ENCODE results near the gene SKIC8. TPM values are rescaled to one million over a fixed set of nuclear protein-coding genes. Genes with fewer than 3 reads are reported as not detected.

Gene SKIC8
- total RNA-seq, 1 donor from 2014 or later, result 43.6 TPM

DNA sequence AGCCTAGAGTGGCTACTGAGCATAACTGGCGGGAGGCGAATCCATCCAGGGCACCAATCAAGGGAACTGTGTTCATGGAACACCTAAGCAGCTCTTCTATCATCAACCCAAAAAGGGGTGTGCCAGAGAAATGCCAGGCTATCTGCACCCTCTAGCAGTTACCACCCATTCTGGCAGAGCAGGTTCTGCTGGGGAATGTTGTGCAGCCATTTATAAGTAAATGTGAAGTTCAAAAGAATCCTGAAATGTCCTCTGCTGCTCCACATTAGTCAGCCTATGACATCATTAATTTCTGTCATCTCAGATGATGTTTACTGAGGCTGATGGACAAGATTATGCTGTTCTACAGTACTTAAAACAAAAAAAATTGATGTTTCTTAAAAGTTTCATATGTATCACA is 7.7 kb downstream of the SKIC8 start:
- H3K9me3 ChIP-seq (ENCODE audit: insufficient read depth, low read depth, low read length), result no peaks in the 10 kb centered on the region
- H3K79me2 ChIP-seq (ENCODE audit: insufficient read depth, low read length), result peaks cover 14% of the 10 kb centered on the region
- DNase-seq (ENCODE audit: low read depth), result no peak
- no peak overlapping the region for H3K9ac ChIP-seq (ENCODE audit: low read length)
- Mint-ChIP-seq H3K36me3 (ENCODE audit: low read depth, unreplicated experiment) (peaks cover 17% of the 10 kb centered on the region), H3K27me3 (ENCODE audit: low read depth, unreplicated experiment) (no peaks in the 10 kb centered on the region), H3K9me3 (ENCODE audit: unreplicated experiment) (peaks cover 3% of the 10 kb centered on the region), H3K27ac (ENCODE audit: unreplicated experiment) (no peak overlapping the region), H3K4me3 (ENCODE audit: unreplicated experiment) (no peak overlapping the region), H3K4me1 (ENCODE audit: low read depth, unreplicated experiment) (no peaks in the 10 kb centered on the region)
- H3K36me3 ChIP-seq (ENCODE audit: insufficient read depth, low read length), result peaks cover 42% of the 10 kb centered on the region
- no peak overlapping the region for H3K4me2 ChIP-seq (ENCODE audit: low read length)
- H4K20me1 ChIP-seq (ENCODE audit: insufficient read depth, low read length), result peaks cover 17% of the 10 kb centered on the region
- no peak for TF ChIP-seq EZH2 (IDR thresholded peaks at IDR 0.05; ENCODE audit: insufficient read depth, low read length)
- TF ChIP-seq, protein P1, sequence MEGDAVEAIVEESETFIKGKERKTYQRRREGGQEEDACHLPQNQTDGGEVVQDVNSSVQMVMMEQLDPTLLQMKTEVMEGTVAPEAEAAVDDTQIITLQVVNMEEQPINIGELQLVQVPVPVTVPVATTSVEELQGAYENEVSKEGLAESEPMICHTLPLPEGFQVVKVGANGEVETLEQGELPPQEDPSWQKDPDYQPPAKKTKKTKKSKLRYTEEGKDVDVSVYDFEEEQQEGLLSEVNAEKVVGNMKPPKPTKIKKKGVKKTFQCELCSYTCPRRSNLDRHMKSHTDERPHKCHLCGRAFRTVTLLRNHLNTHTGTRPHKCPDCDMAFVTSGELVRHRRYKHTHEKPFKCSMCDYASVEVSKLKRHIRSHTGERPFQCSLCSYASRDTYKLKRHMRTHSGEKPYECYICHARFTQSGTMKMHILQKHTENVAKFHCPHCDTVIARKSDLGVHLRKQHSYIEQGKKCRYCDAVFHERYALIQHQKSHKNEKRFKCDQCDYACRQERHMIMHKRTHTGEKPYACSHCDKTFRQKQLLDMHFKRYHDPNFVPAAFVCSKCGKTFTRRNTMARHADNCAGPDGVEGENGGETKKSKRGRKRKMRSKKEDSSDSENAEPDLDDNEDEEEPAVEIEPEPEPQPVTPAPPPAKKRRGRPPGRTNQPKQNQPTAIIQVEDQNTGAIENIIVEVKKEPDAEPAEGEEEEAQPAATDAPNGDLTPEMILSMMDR (IDR thresholded peaks at IDR 0.05; ENCODE audit: insufficient read depth, low read depth, low read length), result no peak
- H3K4me3 ChIP-seq (ENCODE audit: insufficient read depth, low read depth, low read length), result no peak overlapping the region
- no peak overlapping the region for H3K27ac ChIP-seq (ENCODE audit: low read depth, low read length)
- H2AFZ ChIP-seq (ENCODE audit: low read depth, low read length), result no peak overlapping the region
- H3K4me1 ChIP-seq (ENCODE audit: insufficient read depth, low read length), result no peaks in the 10 kb centered on the region
- no peak for FAIRE-seq
- H3K27me3 ChIP-seq (ENCODE audit: insufficient read depth, low read length), result no peaks in the 10 kb centered on the region

DNA sequence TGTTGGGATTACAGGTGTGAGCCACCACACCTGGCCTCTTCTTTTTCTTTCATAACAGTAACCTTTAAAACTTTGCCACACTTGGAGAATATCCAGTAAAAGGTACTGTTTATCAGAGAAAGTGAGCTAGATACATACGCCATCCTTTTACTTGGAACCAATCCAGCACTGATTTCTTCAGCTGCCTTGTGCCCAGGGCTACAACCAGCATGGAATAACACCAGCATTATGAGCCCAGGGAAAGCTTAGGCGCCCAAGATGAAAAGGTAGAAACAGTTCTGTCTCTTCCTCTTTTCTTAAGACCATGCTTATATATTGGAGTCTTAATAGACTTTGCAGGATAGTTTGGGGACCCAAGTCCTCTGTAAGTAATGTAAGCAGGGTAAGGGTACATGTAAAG is 8.4 kb downstream of the SKIC8 start:
- Histone ChIP-seq H3K4me3 (ENCODE audit: insufficient read depth, low read depth, low read length) (no peak overlapping the region), H3K79me2 (ENCODE audit: insufficient read depth, low read length) (peaks cover 10% of the 10 kb centered on the region), H3K4me2 (ENCODE audit: low read length) (no peak overlapping the region), H3K4me1 (ENCODE audit: insufficient read depth, low read length) (no peaks in the 10 kb centered on the region), H2AFZ (ENCODE audit: low read depth, low read length) (no peak overlapping the region), H3K36me3 (ENCODE audit: insufficient read depth, low read length) (peaks cover 45% of the 10 kb centered on the region), H3K9ac (ENCODE audit: low read length) (no peak overlapping the region), H3K27ac (ENCODE audit: low read depth, low read length) (no peak overlapping the region), H3K9me3 (ENCODE audit: insufficient read depth, low read depth, low read length) (no peaks in the 10 kb centered on the region), H4K20me1 (ENCODE audit: insufficient read depth, low read length) (peaks cover 23% of the 10 kb centered on the region), H3K27me3 (ENCODE audit: insufficient read depth, low read length) (no peaks in the 10 kb centered on the region)
- Mint-ChIP-seq H3K4me3 (ENCODE audit: unreplicated experiment) (no peak overlapping the region), H3K4me1 (ENCODE audit: low read depth, unreplicated experiment) (no peaks in the 10 kb centered on the region), H3K9me3 (ENCODE audit: unreplicated experiment) (peaks cover 3% of the 10 kb centered on the region), H3K27ac (ENCODE audit: unreplicated experiment) (no peak overlapping the region), H3K27me3 (ENCODE audit: low read depth, unreplicated experiment) (no peaks in the 10 kb centered on the region), H3K36me3 (ENCODE audit: low read depth, unreplicated experiment) (peaks cover 22% of the 10 kb centered on the region)
- no peak for FAIRE-seq
- TF ChIP-seq, protein P1 (IDR thresholded peaks at IDR 0.05; ENCODE audit: insufficient read depth, low read depth, low read length), result no peak
- no peak for TF ChIP-seq EZH2 (IDR thresholded peaks at IDR 0.05; ENCODE audit: insufficient read depth, low read length)
- DNase-seq (ENCODE audit: low read depth), result no peak

DNA sequence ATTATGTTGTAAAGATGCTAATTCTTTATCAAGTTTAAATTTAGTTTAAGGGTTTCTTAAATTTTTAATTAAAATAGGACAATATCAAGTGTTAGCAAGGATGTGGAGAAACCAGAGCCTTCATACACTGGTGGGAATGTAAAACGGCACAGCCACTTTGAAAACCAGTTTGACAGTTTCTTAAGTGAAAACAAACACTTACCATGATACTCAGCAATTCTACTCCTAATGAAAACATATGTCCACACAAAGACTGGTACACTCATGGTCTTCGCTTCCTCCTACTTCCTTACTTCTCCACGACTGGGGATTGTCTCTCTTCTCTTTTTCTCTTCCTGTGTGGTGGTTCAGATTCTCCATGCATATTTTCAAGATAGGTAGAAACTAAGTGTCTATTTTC is 9.2 kb downstream of the SKIC8 start:
- FAIRE-seq (no peak), DNase-seq (ENCODE audit: low read depth) (no peak)
- no peaks in the 10 kb centered on the region for H3K27me3 Mint-ChIP-seq (ENCODE audit: low read depth, unreplicated experiment)
- no peaks in the 10 kb centered on the region for H3K4me1 Mint-ChIP-seq (ENCODE audit: low read depth, unreplicated experiment)
- H3K4me3 Mint-ChIP-seq (ENCODE audit: unreplicated experiment), result no peak overlapping the region
- H3K9me3 Mint-ChIP-seq (ENCODE audit: unreplicated experiment), result peaks cover 3% of the 10 kb centered on the region
- TF ChIP-seq EZH2 (IDR thresholded peaks at IDR 0.05; ENCODE audit: insufficient read depth, low read length), result no peak
- TF ChIP-seq, protein P1 (IDR thresholded peaks at IDR 0.05; ENCODE audit: insufficient read depth, low read depth, low read length), result no peak
- Histone ChIP-seq H3K79me2 (ENCODE audit: insufficient read depth, low read length) (peaks cover 1% of the 10 kb centered on the region), H3K4me3 (ENCODE audit: insufficient read depth, low read depth, low read length) (no peak overlapping the region), H3K9me3 (ENCODE audit: insufficient read depth, low read depth, low read length) (no peaks in the 10 kb centered on the region), H3K27me3 (ENCODE audit: insufficient read depth, low read length) (no peaks in the 10 kb centered on the region), H3K36me3 (ENCODE audit: insufficient read depth, low read length) (peaks cover 47% of the 10 kb centered on the region), H3K4me2 (ENCODE audit: low read length) (no peak overlapping the region), H3K9ac (ENCODE audit: low read length) (no peak overlapping the region), H3K27ac (ENCODE audit: low read depth, low read length) (no peak overlapping the region), H4K20me1 (ENCODE audit: insufficient read depth, low read length) (peaks cover 18% of the 10 kb centered on the region), H3K4me1 (ENCODE audit: insufficient read depth, low read length) (no peaks in the 10 kb centered on the region), H2AFZ (ENCODE audit: low read depth, low read length) (no peak overlapping the region)
- no peak overlapping the region for H3K27ac Mint-ChIP-seq (ENCODE audit: unreplicated experiment)
- H3K36me3 Mint-ChIP-seq (ENCODE audit: low read depth, unreplicated experiment), result peaks cover 24% of the 10 kb centered on the region

All from astrocyte (in vitro differentiated cells and primary cell).